ENCODE data around the gene FHL2. TPM values are rescaled to one million over a fixed set of nuclear protein-coding genes. Genes with fewer than 3 reads are reported as not detected.

FHL2 gene
- polyA plus RNA-seq, 1 donor (not counting 4 experiments of a cell fraction or from before 2014, with no cell fraction given): 132 TPM

- TF ChIP-seq CTCF (optimal IDR thresholded peaks at IDR 0.05 in 1 of 3, IDR thresholded peaks at IDR 0.05 in 1 of 3, conservative IDR thresholded peaks at IDR 0.05 in 1 of 3; ENCODE audit: extremely low read depth in 1 of 3, insufficient read depth in 2 of 3, low read length in 3 of 3) (no peak), EZH2 (IDR thresholded peaks at IDR 0.05; ENCODE audit: low read length) (no peak)
- H3K9me3 ChIP-seq (ENCODE audit: control insufficient read depth, low read depth, low read length): no peaks in the 10 kb centered on the region
- peak overlapping the region; percentile 39 for H3K27ac ChIP-seq (ENCODE audit: control insufficient read depth, insufficient read depth, low read length)
- H4K20me1 ChIP-seq (ENCODE audit: control insufficient read depth, extremely low read depth, insufficient read depth, low read length): peaks cover 4% of the 10 kb centered on the region
- FAIRE-seq: no peak
- no peak overlapping the region for H3K9ac ChIP-seq (ENCODE audit: control insufficient read depth, extremely low read depth, insufficient read depth, low read length)
- peaks cover 18 to 39% of the 10 kb centered on the region in 2 experiments for H3K36me3 ChIP-seq (ENCODE audit: control insufficient read depth in 2 of 2, extremely low read depth in 1 of 2, insufficient read depth in 2 of 2, low read length in 2 of 2)
- dilution Hi-C loops (cut with MboI; ENCODE audit: extremely low pct_ligation_motif_present, low sequenced_read_pairs): no loop called here
- no peaks in the 10 kb centered on the region for H3K9me1 ChIP-seq (ENCODE audit: control insufficient read depth, extremely low read depth, insufficient read depth, low read length)
- H3K4me2 ChIP-seq (ENCODE audit: control insufficient read depth, extremely low read depth, insufficient read depth, low read depth, low read length): peak overlapping the region; percentile 2
- H2AFZ ChIP-seq (ENCODE audit: control insufficient read depth, low read length): no peak overlapping the region
- DNase-seq (ENCODE audit: low read depth, low spot score): no peak
- H3K27me3 ChIP-seq (ENCODE audit: control insufficient read depth, extremely low read depth, insufficient read depth, low read length): no peaks in the 10 kb centered on the region
- no peak overlapping the region for H3K4me3 ChIP-seq (ENCODE audit: control insufficient read depth in 2 of 3, extremely low read depth in 1 of 3, insufficient read depth in 2 of 3, low read depth in 1 of 3, low read length in 3 of 3)
- peaks cover 56% of the 10 kb centered on the region for H3K79me2 ChIP-seq (ENCODE audit: control insufficient read depth, insufficient read depth, low read length)
- H3K4me1 ChIP-seq (ENCODE audit: control insufficient read depth, extremely low read depth, insufficient read depth, low read length): peaks cover 76% of the 10 kb centered on the region
These were observed 19.9 kb downstream of the FHL2 start for GRCh38 chr2:105378921-105379383.

GRCh38 chr2:105378276-105378840 lies 20.5 kb downstream of the FHL2 start:
- Histone ChIP-seq H2AFZ (ENCODE audit: control insufficient read depth, low read length) (no peak overlapping the region), H3K36me3 (ENCODE audit: control insufficient read depth in 2 of 2, extremely low read depth in 1 of 2, insufficient read depth in 2 of 2, low read length in 2 of 2) (peaks cover 16 to 38% of the 10 kb centered on the region in 2 experiments), H3K27me3 (ENCODE audit: control insufficient read depth, extremely low read depth, insufficient read depth, low read length) (no peaks in the 10 kb centered on the region), H3K4me2 (ENCODE audit: control insufficient read depth, extremely low read depth, insufficient read depth, low read depth, low read length) (peak overlapping the region; percentile 2), H3K4me1 (ENCODE audit: control insufficient read depth, extremely low read depth, insufficient read depth, low read length) (peaks cover 82% of the 10 kb centered on the region), H3K4me3 (ENCODE audit: control insufficient read depth in 2 of 3, extremely low read depth in 1 of 3, insufficient read depth in 2 of 3, low read depth in 1 of 3, low read length in 3 of 3) (no peak overlapping the region), H3K79me2 (ENCODE audit: control insufficient read depth, insufficient read depth, low read length) (peaks cover 56% of the 10 kb centered on the region), H3K27ac (ENCODE audit: control insufficient read depth, insufficient read depth, low read length) (peak overlapping the region; percentile 39), H4K20me1 (ENCODE audit: control insufficient read depth, extremely low read depth, insufficient read depth, low read length) (peaks cover 4% of the 10 kb centered on the region), H3K9me1 (ENCODE audit: control insufficient read depth, extremely low read depth, insufficient read depth, low read length) (no peaks in the 10 kb centered on the region), H3K9me3 (ENCODE audit: control insufficient read depth, low read depth, low read length) (no peaks in the 10 kb centered on the region), H3K9ac (ENCODE audit: control insufficient read depth, extremely low read depth, insufficient read depth, low read length) (no peak overlapping the region)
- FAIRE-seq (peak; percentile 26), DNase-seq (ENCODE audit: low read depth, low spot score) (no peak)
- dilution Hi-C loops (cut with MboI; ENCODE audit: extremely low pct_ligation_motif_present, low sequenced_read_pairs): no loop called here
- TF ChIP-seq CTCF (optimal IDR thresholded peaks at IDR 0.05 in 1 of 3, IDR thresholded peaks at IDR 0.05 in 1 of 3, conservative IDR thresholded peaks at IDR 0.05 in 1 of 3; ENCODE audit: extremely low read depth in 1 of 3, insufficient read depth in 2 of 3, low read length in 3 of 3): no peak
- no peak for TF ChIP-seq EZH2 (IDR thresholded peaks at IDR 0.05; ENCODE audit: low read length)
